NCI-H446 (cell line): Measurements from ENCODE around the gene AKAP6.
"Not testable (repeated sequence)": the region's sequence is repeated elsewhere in the genome, so short reads cannot be mapped to it uniquely, and the experiment has no call there.

Experiments used
- DNase-seq, 2 experiments: peaks; one replicate each; lab custom pipeline; 2025; lab: John Stamatoyannopoulos, UW

Gene AKAP6

DNA sequence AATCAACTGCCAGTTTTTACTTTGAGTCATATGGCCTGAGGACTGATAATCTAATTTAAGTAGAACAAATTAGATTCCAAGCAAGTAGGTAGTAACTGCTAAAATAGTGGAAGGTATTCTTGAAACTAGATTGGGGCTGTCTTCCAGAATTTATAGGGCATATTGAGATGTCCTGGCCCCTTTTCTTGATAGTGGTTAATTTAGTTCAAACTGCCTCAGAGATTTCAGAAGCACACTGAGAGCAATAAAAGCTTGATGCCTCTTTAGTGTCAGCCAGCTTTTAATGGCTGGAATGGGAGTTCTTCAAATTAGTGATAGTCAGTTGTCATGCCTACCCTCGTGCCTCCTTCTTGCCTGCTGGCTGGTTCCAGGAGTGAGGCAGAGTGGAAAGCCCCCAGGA is 120.5 kb downstream of the AKAP6 start:
- DNase-seq = no peak

DNA sequence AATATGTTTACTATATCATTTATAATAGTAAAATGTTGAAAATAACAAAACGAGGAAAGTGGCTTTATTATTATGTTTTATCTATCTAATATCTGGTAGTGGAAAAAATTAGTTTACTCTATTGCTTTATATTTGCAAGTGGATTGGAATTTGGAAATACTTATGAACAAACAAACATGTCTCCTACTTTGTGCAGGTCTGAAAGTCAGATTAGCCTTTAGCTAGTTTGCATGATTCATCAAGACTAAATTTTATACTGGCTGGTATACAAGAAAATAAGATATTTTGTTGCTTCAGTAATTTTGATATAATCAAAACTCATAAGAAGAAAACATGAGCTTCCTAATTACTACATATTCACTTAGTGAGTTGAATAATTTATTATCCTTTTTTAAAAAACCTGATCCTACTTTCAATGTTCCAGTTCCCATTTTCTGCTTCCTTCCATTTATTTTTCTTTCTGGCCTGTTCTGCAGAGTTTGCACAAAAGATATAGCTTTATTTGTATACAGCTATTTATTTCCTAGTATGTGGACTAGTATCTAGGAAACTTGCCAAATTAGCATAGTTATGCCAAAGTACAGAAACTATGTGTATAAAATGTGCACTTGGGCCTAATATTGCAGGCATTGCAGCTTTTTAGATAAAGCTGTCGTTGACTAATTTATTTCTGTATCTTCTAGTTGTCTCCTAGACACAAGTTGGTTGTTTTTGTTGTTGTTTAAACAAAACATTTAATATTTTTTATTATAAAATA is 122.0 kb downstream of the AKAP6 start:
- DNase-seq = peak in 1 of 2 experiments; percentile 8

DNA sequence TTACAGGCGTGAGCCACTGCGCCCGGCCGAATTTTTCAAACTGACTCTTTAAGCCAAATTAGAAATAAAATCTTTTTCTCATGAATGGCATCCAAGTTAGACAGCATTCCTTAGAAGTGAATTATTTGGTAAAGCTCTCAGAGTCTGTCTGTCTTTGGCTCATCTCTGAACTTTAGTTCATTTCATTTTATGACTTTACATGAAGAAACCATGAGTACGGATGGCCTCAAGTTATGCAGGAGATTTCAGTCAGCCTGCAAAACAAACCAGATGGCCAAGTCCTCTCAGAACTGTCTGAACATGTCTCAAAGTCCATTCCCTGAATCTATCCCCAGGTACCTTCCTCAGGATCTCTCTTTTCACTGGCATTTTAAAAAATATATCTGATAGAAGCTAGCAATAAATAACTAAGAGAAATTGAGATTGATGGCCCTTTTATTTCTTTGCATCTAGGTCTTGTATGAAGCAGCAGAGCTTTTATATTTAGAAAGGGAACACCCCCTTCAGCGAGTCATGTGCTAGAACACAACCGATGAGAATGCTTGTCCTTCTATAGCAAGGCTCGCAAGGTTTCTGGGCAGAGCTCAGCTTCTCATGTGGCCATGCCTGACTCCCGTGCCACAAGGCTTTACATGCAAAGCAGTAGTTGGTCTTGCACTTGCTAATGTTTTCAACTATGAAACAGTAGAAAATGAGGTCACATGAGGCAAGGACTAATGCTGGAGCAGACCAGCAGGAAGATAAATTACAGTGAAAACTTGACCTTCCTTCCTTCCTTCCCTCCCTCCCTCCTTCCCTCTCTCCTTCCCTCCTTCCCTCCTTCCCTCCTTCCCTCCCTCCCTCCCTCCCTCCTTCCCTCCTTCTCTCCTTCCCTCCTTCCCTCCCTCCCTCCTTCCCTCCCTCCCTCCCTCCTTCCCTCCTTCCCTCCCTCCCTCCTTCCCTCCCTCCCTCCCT is 125.0 kb downstream of the AKAP6 start:
- peak in 1 of 2 experiments; percentile 24 for DNase-seq

DNA sequence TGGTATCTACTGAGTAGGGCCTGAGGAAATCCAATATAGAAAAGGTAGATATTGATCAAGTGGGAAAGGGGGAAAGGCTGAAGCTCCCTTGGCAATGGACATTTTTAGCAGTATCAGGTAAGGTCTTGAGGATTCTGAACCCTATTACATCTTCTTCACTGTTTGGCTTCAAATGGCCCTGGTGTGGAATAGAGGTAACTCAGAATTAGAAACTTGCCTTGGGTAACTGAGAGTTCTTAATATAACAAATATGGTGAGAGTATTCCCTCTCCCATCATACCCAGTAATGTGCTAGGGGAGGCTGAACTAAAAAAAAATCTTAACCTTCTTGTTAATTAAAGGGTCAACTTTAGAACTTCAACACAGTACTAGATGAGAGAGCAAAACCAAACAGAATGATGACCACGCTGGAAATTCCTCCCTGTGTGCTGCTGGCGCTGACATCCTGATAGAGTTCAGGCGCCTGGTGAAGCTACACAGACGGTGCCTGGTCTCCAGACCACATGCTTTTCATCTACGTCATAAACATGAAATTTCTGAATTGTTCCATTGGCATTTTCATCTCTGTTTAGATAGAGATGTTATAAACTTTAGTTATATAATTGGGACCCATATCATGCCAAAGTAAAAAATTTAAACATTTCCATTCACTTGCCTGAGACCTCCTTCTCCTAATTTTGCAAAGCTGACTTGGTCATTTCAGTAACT is 128.3 kb downstream of the AKAP6 start:
- DNase-seq = no peak

DNA sequence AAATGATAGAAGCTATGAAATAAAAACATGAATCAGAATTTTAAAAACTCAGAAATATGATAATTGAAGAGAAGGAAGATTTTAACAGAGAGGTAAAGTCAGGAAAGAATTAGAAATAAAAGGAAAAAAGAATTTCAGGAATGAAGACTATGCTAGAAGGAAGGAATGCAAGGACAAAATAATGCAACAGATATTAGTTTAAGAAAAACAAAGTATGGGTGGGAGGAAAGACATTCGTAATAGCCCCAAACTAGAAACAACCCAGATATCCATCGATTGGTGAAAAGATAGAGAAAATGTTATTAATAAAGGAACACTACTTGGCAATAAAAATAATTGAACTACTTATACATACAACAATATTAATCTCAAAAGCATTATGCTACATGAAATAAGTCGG is 129.6 kb downstream of the AKAP6 start:
- DNase-seq = no peak

DNA sequence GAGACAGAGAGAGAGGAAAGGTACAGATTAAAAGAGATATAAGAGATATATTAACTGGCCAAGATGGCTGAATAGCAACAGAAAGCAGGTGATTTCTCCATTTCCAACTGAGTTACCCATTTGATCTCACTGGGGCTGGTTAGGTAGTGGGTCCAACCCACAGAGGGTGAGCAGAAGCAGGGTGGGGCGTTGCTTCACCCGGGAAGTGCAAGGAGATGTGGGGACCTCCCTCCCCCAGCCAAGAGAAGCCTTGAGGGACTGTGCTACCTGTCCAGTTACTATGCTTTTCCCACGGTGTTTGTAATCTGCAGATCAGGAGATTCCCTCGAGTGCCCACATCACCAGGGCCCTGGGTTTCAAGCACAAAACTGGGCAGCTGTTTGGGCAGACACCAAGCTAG is 131.2 kb downstream of the AKAP6 start:
- no peak for DNase-seq

DNA sequence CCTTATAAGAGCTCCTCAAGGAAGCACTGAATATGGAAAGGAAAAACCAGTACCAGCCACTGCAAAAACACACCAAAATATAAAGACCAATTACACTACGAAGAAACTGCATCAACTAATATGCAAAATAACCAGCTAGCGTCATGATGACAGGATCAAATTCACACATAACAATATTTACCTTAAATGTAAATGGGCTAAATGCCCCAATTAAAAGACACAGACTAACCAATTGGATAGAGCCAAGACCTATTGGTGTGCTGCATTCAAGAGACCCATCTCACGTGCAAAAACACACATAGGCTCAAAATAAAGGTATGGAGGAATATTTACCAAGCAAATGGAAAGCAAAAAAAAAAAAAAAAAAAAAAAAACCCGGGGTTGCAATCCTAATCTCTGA is 133.5 kb downstream of the AKAP6 start:
- not testable (repeated sequence) for DNase-seq

DNA sequence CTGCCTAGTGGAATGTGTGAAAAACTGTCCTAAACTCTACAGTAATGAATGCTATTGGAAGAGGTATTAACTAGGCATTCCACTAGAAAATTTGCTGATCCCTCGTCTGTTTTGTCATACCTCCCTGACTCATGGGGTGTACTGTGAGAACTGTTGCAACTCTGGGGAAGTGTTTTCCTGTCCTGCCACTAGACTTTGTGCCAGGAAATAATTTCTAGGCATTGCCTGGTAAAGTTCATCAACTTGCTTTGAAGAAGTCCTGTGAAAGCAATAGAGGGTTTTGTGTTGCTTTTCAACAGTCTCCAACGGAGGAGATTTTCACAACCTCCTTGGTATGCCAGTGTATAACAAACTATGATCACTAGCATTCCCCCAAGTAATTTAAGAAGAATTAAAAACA is 139.9 kb downstream of the AKAP6 start:
- no peak for DNase-seq

DNA sequence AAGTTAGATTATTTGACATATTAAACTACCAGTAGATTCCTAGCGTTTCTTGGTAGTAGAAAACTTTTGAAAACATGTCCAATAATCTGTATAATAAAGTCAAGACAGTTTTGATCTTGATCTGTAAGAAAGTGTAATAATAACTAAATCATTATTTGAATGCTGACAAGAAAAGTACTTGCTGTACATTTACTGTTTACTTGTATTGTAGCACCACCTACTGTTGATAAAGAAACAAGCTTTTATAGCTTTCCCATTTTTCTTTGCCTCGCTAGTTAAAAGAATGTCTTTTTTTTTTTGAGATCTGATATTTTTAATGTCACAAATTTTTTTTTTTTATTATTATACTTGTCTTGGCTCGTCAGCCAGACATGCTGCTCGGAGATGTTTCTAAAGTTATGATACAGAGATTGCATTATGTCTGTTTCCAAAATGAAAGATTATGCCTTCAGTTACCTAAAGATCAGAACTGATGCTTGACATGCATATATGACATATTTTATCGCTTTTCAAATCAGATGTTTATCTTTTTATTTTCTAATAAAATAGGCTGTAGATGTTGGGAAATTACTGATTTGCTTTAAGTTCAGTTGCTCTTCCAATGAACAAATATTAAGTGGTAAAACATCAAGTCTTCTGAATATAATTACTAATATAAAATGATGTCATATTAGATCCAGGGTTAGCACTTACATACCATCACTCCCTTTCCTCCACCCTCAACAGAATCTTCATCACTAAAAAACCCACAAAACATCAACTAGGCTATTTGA is 140.5 kb downstream of the AKAP6 start:
- DNase-seq = peak in 1 of 2 experiments; percentile 66

DNA sequence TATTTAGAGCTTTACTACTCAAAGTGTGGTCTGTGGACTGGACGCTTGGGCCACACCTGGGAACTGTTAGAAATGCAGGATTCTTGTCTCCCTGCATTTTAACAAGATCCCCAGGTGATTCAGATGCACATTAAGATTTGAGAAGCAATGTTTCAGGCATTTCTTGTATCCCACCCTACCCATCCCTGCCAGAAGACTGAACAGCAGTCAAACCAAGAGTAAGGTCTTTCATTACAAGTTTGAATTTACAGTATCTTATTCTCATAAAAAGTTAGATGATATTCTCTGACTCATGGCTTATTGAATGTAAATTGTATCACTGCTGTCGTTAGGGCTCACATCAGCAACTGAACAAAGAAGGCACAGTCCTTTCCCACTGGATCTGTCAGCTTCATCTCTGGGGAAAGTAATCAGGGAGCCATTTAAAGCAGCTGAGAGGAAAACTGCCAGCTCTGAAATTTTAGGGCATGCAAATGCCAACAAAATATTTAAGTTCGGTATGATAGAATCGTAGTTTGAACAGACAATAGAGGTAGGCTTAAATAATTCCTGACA is 141.1 kb downstream of the AKAP6 start:
- DNase-seq = no peak

DNA sequence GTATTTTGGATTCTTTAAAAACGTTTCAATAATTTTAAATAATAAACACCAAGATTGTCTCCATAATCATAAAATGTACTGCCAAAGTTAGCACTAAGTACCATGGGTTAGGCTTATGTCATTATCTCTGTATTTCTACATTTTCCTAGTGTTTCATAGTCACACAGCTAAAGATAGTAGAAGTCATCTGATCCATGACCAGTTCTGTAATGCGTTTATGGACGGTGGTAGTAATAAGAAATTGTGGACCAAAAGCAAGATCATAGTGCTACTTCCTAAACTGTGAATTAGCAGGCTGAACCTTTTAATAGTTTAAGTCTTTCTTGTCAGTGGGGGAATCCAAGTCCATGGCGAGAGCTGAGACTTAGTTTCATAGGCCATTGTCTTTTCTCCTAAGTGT is 142.1 kb downstream of the AKAP6 start:
- no peak for DNase-seq

DNA sequence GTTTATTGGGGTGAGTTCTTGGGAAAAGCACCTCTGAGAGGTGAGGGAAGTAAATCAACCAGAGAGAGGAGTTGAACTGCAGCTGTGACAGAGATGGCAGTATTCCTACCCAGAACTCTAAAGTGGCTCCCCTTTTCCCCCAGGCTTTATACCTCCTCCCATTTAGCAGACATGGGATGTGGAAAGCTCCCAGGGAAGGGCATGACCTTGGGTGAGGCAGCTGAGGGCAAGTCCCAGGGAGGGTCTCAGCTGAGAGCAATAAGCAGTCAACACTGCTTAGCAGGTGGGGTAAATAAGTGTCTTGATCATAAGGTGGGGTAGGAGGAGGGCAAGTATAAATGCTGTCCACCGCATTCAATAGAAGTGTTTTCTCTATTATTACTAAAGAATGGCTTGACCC is 143.0 kb downstream of the AKAP6 start:
- DNase-seq = no peak

DNA sequence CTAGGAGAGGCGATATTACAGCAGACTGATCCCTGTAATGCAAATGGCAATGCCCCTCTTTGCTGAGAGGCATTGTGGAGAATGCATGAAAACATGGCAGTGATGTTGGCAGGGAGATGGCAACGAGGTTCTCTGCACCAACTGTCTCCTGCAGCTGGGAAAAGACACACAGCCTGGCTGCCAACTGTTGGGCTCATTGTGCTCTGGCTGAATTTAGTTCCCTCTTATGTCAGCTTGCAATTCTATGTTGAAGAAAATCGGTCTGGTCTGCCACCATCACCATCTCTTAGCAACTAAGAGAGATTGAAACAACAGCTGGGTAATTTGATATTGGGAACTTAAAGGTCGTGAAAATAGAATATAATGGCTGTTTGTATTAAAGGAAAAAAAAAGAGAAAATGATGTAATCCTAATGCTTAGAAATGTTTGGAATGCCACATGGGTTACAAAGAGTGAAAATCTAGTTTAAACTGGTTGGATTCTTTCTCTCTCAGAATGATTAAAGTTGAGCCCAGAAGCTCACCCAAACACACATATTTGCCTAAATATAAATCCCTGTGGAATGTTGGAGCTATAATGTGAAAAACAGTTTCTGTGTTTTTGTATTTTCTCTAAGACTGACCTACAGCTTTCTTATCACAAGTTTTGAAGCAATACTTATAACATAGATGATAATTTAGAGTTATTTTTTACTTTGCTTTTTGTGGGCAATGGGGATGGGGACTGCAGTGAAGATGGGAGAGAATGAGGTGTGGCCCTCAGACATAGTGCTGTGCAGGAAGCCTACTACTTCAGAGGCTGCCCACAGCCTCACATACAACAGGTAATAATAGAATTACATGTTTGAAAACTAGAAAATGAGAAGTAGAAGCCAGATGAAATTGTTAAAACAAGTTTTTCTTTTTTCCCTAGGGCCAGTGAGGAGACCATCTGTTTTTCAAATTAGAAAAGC is 143.7 kb downstream of the AKAP6 start:
- peak; percentile 52 to 84 for DNase-seq

DNA sequence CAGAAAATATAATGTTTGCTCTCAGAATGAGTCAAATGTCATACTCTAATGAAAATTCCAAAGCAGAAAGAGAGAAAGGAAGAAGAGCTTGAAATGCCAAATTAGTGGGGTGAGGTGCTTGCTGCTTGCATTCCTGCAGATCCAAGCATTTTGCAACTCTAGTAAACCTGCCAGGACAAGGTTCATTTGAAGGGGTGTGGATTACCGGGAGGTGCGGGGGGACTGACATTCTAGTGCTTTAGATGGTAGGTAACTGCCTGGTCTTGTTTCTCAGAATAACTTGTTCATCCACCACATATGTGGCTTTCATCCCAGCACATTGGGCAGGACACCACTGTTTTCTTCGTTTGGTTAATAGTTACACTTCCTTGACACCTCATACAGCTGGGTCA is 144.4 kb downstream of the AKAP6 start:
- no peak for DNase-seq

DNA sequence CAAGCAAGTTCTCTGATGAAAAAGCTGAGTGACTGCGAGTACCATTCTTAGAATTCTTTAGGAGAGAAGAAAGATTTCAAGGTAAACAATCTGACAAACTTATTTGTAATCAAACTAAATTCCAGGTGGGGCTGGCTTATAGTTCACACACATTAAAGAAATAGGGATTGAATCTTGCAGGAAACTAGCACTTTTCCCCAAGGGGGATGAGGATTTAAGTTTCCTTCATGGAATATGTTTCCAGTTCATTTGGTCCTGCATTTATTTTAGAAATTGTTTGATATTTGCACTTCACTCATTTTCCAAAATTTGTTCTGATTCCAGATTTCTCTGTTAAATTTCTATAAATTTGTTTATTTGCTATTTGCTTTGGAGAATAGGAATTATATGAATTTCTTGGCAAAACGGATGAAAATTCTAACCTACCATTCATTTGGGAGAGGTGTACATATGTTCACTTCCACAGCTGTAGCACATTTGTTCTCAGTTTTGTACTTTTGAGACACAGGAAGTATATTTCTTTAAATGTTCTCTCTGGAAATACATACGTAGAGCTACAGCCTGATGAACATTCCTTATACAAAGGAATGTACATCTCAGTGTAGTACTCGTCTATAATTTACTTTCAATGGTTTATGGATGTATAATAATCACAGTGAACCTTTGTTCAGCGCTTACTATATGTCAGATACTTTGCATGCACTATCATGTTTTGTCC is 145.5 kb downstream of the AKAP6 start:
- DNase-seq = no peak

DNA sequence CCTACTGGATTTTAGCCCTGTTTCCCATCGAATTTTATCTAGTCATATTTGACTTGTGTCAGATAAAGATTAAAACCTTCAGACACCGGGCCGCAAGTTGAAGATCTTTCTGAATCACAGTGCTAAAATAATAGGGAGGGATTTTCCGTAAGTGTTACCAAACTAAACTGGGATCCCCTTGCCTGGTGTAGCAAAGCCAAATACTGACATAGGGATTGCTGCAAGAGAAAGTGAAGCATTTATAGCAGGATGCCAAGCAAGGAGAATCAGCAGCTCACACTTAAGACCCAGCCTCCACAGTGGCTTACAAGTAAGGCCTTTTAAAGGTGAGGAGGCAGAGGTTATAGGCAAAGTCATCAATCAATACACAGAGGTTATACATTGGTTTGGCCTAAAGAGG is 147.4 kb downstream of the AKAP6 start:
- no peak for DNase-seq

DNA sequence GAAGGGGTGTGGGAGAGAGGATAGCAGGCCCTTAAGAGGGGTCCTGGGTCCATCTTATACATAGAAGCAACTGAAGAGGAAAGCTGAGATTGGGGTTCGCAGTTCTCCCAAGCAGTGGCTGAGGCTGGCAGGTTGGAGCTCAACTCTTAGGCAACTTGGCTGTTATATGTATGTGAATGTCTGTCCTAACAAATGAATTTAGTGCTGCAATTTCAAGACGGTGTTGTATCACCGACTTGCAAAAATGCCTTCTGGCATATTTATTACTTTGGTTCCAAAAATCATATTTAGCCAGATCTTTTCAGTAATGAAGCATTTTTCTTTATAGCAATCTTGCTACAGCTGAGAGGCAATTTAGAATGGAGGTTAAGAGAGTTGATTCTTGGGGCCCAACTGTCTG is 148.3 kb downstream of the AKAP6 start:
- DNase-seq = no peak

DNA sequence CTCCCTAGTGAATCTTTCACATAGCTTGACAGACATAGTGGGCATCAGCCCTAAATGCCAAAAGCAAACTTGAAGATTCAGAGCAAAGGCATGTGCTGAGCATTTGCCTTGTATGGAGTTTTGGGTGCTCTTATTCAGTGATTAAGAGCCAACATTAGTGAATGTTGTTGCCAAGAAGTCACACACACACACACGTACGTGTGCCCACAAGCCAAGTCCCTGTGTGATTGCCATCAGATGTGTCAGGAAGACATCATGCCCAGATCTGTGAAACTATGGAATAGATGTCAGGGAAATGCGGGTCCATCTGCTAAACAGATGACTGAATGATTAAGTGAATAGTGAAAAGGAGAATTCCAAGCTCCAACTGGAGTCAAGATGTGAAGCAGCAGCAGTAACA is 149.0 kb downstream of the AKAP6 start:
- DNase-seq = peak in 1 of 2 experiments; percentile 65

DNA sequence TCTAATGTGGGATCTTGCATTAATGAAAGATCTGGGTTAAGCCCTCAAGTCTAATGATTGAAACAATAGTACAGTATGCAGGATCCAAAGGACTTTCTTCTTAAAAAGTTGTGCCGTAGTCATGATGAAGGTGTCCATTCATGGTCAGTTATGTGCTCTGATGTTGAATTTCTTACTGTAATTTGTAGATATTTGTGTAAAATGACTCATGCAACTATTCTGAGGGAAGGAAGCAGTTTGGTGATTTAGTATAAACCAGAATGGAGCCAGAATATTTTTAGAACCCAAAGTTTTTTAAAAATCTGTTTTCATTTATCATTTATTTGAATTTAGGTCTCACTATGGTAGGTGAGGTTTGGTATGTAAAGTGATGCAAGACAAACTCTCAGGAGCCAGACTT is 151.2 kb downstream of the AKAP6 start:
- DNase-seq = no peak

DNA sequence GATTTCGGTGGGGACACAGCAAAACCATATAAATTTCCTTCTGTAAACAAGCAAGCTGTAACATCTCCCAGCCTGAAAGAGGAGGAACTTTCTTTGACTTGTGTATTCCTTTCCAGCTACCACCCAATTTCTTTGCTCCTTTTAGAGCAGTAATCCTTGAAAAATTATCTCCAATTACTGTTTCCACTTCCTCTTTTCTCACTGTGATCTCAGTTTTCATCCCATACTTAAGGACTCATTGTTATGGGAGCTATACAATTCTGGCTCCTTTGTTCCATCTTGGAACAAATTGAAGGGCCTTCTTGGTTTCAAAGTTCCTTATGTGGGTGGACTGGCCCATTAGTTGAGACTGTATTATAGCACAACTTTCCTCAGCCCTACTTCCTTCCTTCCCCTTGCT is 152.6 kb downstream of the AKAP6 start:
- no peak for DNase-seq
